HG03342 (cell line): ENCODE results near the gene DUXA.

Experiments used
- ATAC-seq: cut with Tn5 transposase; IDR thresholded peaks from one replicate; pipeline ENCODE4 v1.9.1; 2021; ENCODE audit warnings: mild to moderate bottlenecking, moderate library complexity; ENCODE audit not compliant: unreplicated experiment

The DUXA gene

GRCh38 chr19:57106722-57107235 is 60.5 kb downstream of the DUXA start:
- ATAC-seq = no peak

- no peak for ATAC-seq
Measured at GRCh38 chr19:57105976-57106721, 61.1 kb downstream of the DUXA start.
